ENCODE measurements around the gene CDKN1C.
A peak's percentile ranks its signal among the peaks of the same experiment; 100 is the strongest.
"Not testable (repeated sequence)": the region's sequence is repeated elsewhere in the genome, so short reads cannot be mapped to it uniquely, and the experiment has no call there.

CDKN1C gene

GRCh38 chr11:2909133-2909902 lies 23.7 kb upstream of the CDKN1C start:
- Mint-ChIP-seq H3K4me1 (ENCODE audit: low read depth in 2 of 2) (peaks cover 13 to 28% of the 10 kb centered on the region in 2 donors), H3K4me3 (no peak overlapping the region), H3K9me3 (peaks cover 0 to 5% of the 10 kb centered on the region in 2 donors), H3K27ac (no peak overlapping the region), H3K36me3 (ENCODE audit: insufficient read depth) (peaks cover 3% of the 10 kb centered on the region), H3K27me3 (no peaks in the 10 kb centered on the region)
- DNase-seq (no peak), ATAC-seq (replicated peaks) (no peak)

GRCh38 chr11:2908130-2908529 lies 22.6 kb upstream of the CDKN1C start:
- Mint-ChIP-seq H3K36me3 (ENCODE audit: insufficient read depth) (peaks cover 3% of the 10 kb centered on the region), H3K9me3 (peaks cover 0 to 5% of the 10 kb centered on the region in 2 donors), H3K4me1 (ENCODE audit: low read depth in 2 of 2) (peaks cover 9 to 25% of the 10 kb centered on the region in 2 donors), H3K27me3 (no peaks in the 10 kb centered on the region), H3K27ac (no peak overlapping the region), H3K4me3 (no peak overlapping the region)
- ATAC-seq (replicated peaks), result no peak
- DNase-seq, result no peak

- not testable (repeated sequence) for H3K9me3 Mint-ChIP-seq
These were observed 19.7 kb upstream of the CDKN1C start for GRCh38 chr11:2905299-2905698.

GRCh38 chr11:2904153-2905052 lies 18.8 kb upstream of the CDKN1C start:
- H3K27me3 Mint-ChIP-seq, result no peaks in the 10 kb centered on the region
- peaks cover 7% of the 10 kb centered on the region for H3K36me3 Mint-ChIP-seq (ENCODE audit: insufficient read depth)
- no peak overlapping the region for H3K27ac Mint-ChIP-seq
- DNase-seq, result no peak
- H3K4me3 Mint-ChIP-seq, result peak overlapping the region; percentile 57 to 71
- peaks cover 21 to 27% of the 10 kb centered on the region in 2 donors for H3K4me1 Mint-ChIP-seq (ENCODE audit: low read depth in 2 of 2)
- H3K9me3 Mint-ChIP-seq, result peaks cover 0 to 5% of the 10 kb centered on the region in 2 donors
- ATAC-seq (replicated peaks), result no peak

More at GRCh38 chr11:2905299-2905698, 19.7 kb upstream of the CDKN1C start:
- not testable (repeated sequence) for DNase-seq; H3K27ac Mint-ChIP-seq; H3K36me3 Mint-ChIP-seq (ENCODE audit: insufficient read depth); H3K4me3 Mint-ChIP-seq; H3K27me3 Mint-ChIP-seq; ATAC-seq (replicated peaks)
- peaks cover 17 to 23% of the 10 kb centered on the region in 2 donors for H3K4me1 Mint-ChIP-seq (ENCODE audit: low read depth in 2 of 2)

- no peak for DNase-seq
- H3K9me3 Mint-ChIP-seq, result peaks cover 0 to 5% of the 10 kb centered on the region in 2 donors
- no peak overlapping the region for H3K27ac Mint-ChIP-seq
These were observed 18.1 kb upstream of the CDKN1C start for GRCh38 chr11:2903672-2904011.

GRCh38 chr11:2902784-2903671 lies 17.5 kb upstream of the CDKN1C start:
- Mint-ChIP-seq H3K4me1 (ENCODE audit: low read depth in 2 of 2) (peaks cover 35 to 41% of the 10 kb centered on the region in 2 donors), H3K4me3 (peak overlapping the region; percentile 71 to 92), H3K27me3 (no peaks in the 10 kb centered on the region), H3K36me3 (ENCODE audit: insufficient read depth) (peaks cover 7% of the 10 kb centered on the region), H3K9me3 (peaks cover 0 to 5% of the 10 kb centered on the region in 2 donors), H3K27ac (peak overlapping the region in 1 of 2 donors; percentile 32)
- ATAC-seq (replicated peaks), result no peak
- DNase-seq, result no peak

More at GRCh38 chr11:2903672-2904011, 18.1 kb upstream of the CDKN1C start:
- Mint-ChIP-seq H3K36me3 (ENCODE audit: insufficient read depth) (peaks cover 7% of the 10 kb centered on the region), H3K4me3 (peak overlapping the region; percentile 57 to 71), H3K4me1 (ENCODE audit: low read depth in 2 of 2) (peaks cover 29 to 35% of the 10 kb centered on the region in 2 donors), H3K27me3 (no peaks in the 10 kb centered on the region)
- ATAC-seq (replicated peaks), result no peak

GRCh38 chr11:2901854-2902783 lies 16.5 kb upstream of the CDKN1C start:
- Mint-ChIP-seq H3K27me3 (no peaks in the 10 kb centered on the region), H3K36me3 (ENCODE audit: insufficient read depth) (peaks cover 4% of the 10 kb centered on the region), H3K4me1 (ENCODE audit: low read depth in 2 of 2) (peaks cover 40 to 45% of the 10 kb centered on the region in 2 donors), H3K9me3 (peaks cover 0 to 5% of the 10 kb centered on the region in 2 donors), H3K4me3 (peak overlapping the region; percentile 71 to 92), H3K27ac (peak overlapping the region in 1 of 2 donors; percentile 32)
- peak; percentile 79 for ATAC-seq (replicated peaks)
- peak; percentile 74 to 84 (median 83) for DNase-seq

- Mint-ChIP-seq H3K9me3 (peaks cover 0 to 5% of the 10 kb centered on the region in 2 donors), H3K4me3 (peak overlapping the region; percentile 71 to 92), H3K27ac (peak overlapping the region; percentile 32 to 70), H3K36me3 (ENCODE audit: insufficient read depth) (peaks cover 4% of the 10 kb centered on the region), H3K4me1 (ENCODE audit: low read depth in 2 of 2) (peaks cover 43 to 45% of the 10 kb centered on the region in 2 donors), H3K27me3 (no peaks in the 10 kb centered on the region)
- DNase-seq, result no peak
- ATAC-seq (replicated peaks), result no peak
These were observed 15.7 kb upstream of the CDKN1C start for GRCh38 chr11:2901196-2901796.

- ATAC-seq (replicated peaks) (no peak), DNase-seq (no peak)
- Mint-ChIP-seq H3K27ac (peak overlapping the region; percentile 90 to 95), H3K9me3 (no peaks in the 10 kb centered on the region), H3K27me3 (no peaks in the 10 kb centered on the region), H3K4me1 (ENCODE audit: low read depth in 2 of 2) (peaks cover 37 to 43% of the 10 kb centered on the region in 2 donors), H3K36me3 (ENCODE audit: insufficient read depth) (peaks cover 6% of the 10 kb centered on the region), H3K4me3 (peak overlapping the region; percentile 86 to 92)
These were observed 13.7 kb upstream of the CDKN1C start for GRCh38 chr11:2899080-2899783.

- DNase-seq (peak; percentile 51 to 57 (median 53)), ATAC-seq (replicated peaks) (peak; percentile 77)
- no peaks in the 10 kb centered on the region for H3K27me3 Mint-ChIP-seq
- no peaks in the 10 kb centered on the region for H3K9me3 Mint-ChIP-seq
- peak overlapping the region; percentile 86 to 92 for H3K4me3 Mint-ChIP-seq
- peak overlapping the region; percentile 90 to 95 for H3K27ac Mint-ChIP-seq
- peaks cover 33 to 40% of the 10 kb centered on the region in 2 donors for H3K4me1 Mint-ChIP-seq (ENCODE audit: low read depth in 2 of 2)
- H3K36me3 Mint-ChIP-seq (ENCODE audit: insufficient read depth), result peaks cover 8% of the 10 kb centered on the region
These were observed 12.9 kb upstream of the CDKN1C start for GRCh38 chr11:2898366-2899079.

GRCh38 chr11:2897048-2897447 lies 11.5 kb upstream of the CDKN1C start:
- ATAC-seq (replicated peaks) (no peak), DNase-seq (no peak)
- H3K27ac Mint-ChIP-seq, result peak overlapping the region in 1 of 2 donors; percentile 95
- H3K9me3 Mint-ChIP-seq, result no peaks in the 10 kb centered on the region
- peaks cover 36 to 43% of the 10 kb centered on the region in 2 donors for H3K4me1 Mint-ChIP-seq (ENCODE audit: low read depth in 2 of 2)
- H3K27me3 Mint-ChIP-seq, result no peaks in the 10 kb centered on the region
- peaks cover 11% of the 10 kb centered on the region for H3K36me3 Mint-ChIP-seq (ENCODE audit: insufficient read depth)
- no peak overlapping the region for H3K4me3 Mint-ChIP-seq

Measured in effector memory CD8-positive, alpha-beta T cell (primary cell).